ENCODE data around the gene DEK. TPM values are rescaled to one million over a fixed set of nuclear protein-coding genes. Genes with fewer than 3 reads are reported as not detected.
A peak's percentile ranks its signal among the peaks of the same experiment; 100 is the strongest.

Gene DEK
- total and polyA plus RNA-seq, 2 of the 13 experiments (the other 11 are each of a cell fraction or from before 2014, with no cell fraction given), result 53.2 to 276 TPM

GRCh38 chr6:18189196-18189595 is 75.1 kb downstream of the DEK start:
- FAIRE-seq, result no peak
- 97% methylated on average over 2 of the region's 2 CpGs for whole genome bisulfite sequencing (ENCODE audit: low lambda C conversion rate)
- intact Hi-C loops (cut with micrococcal nuclease; ENCODE audit: unreplicated experiment), result no loop called here

DNA sequence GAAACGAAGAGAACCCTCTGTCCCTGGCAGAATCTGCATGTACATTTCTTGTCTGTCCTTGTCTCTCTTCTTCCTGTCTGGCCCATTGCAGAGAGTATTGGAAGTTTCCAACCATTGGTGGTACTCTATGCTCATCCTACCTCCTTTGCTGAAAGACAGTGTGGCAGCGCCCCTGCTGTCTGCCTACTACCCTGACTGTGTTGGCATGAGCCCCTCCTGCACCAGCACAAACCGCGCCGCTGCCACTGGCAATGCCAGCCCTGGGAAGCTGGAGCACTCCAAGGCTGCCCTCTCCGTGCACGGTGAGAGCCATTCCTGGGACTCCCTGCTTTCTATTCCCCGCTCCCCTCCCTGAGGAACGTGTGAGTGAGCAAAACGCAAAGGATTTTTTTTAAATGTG is 76.6 kb downstream of the DEK start:
- Histone ChIP-seq H3K4me2 (ENCODE audit: low read depth, low read length) (no peak overlapping the region), H3K9me3 (ENCODE audit: low read length) (no peaks in the 10 kb centered on the region), H3K4me1 (ENCODE audit: insufficient read depth, low read length) (no peaks in the 10 kb centered on the region), H3K36me3 (replicated peaks in 1 of 2; ENCODE audit: control insufficient read depth in 1 of 2, insufficient read depth in 2 of 2, low read length in 2 of 2) (peaks cover 0 to 4% of the 10 kb centered on the region in 2 experiments; a peak in 1 of 5 replicates), H3K79me2 (ENCODE audit: insufficient read depth, low read length) (no peaks in the 10 kb centered on the region), H3K27me3 (ENCODE audit: control insufficient read depth in 1 of 2, insufficient read depth in 2 of 2, low read length in 2 of 2) (no peaks in the 10 kb centered on the region), H3K9ac (ENCODE audit: insufficient read depth, low read depth, low read length) (no peak overlapping the region), H3K27ac (ENCODE audit: extremely low read length, insufficient read depth, low read length) (no peak overlapping the region), H2AFZ (ENCODE audit: low read length) (no peak overlapping the region), H3K4me3 (replicated peaks in 1 of 3; ENCODE audit: insufficient read depth in 1 of 3, low read depth in 2 of 3, low read length in 3 of 3) (no peak overlapping the region), H4K20me1 (ENCODE audit: insufficient read depth, low read length) (no peaks in the 10 kb centered on the region)
- POLR2A ChIA-PET, result no interaction called here
- intact Hi-C loops (cut with micrococcal nuclease; ENCODE audit: unreplicated experiment), result no loop called here
- 96% methylated on average over 10 of the region's 10 CpGs for WGBS (ENCODE audit: low lambda C conversion rate)
- in situ Hi-C loops (cut with HindIII; ENCODE audit: extremely low pct_ligation_motif_present, low pct_unique_long_range_greater_than_20kb), result no loop called here
- no peak for FAIRE-seq
- CTCF ChIA-PET (ENCODE audit: low intra/inter-chr PET ratio, low total read pairs), result no interaction called here
- DNase-seq (ENCODE audit: low spot score), result no peak
- BruUV-seq (replicated peaks), result no TSS peak
- ATAC-seq, result no peak
- TF ChIP-seq, protein P1, sequence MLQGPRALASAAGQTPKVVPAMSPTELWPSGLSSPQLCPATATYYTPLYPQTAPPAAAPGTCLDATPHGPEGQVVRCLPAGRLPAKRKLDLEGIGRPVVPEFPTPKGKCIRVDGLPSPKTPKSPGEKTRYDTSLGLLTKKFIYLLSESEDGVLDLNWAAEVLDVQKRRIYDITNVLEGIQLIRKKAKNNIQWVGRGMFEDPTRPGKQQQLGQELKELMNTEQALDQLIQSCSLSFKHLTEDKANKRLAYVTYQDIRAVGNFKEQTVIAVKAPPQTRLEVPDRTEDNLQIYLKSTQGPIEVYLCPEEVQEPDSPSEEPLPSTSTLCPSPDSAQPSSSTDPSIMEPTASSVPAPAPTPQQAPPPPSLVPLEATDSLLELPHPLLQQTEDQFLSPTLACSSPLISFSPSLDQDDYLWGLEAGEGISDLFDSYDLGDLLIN (CRISPR knock-in tag; IDR thresholded peaks at IDR 0.05; ENCODE audit: borderline replicate concordance), result no peak
- TF ChIP-seq POGK (CRISPR knock-in tag; conservative IDR thresholded peaks at IDR 0.05) (no peak), CREM (IDR thresholded peaks at IDR 0.05) (no peak), CREM (CRISPR knock-in tag; IDR thresholded peaks at IDR 0.05) (no peak), POLR2AphosphoS2 (IDR thresholded peaks at IDR 0.05; ENCODE audit: low read depth, low read length) (no peak), ZNF446 (CRISPR knock-in tag; IDR thresholded peaks at IDR 0.05) (no peak), BRD4 (CRISPR knock-in tag; IDR thresholded peaks at IDR 0.05) (no peak), ZSCAN20 (CRISPR knock-in tag; IDR thresholded peaks at IDR 0.05; ENCODE audit: borderline replicate concordance) (no peak), YEATS2 (CRISPR knock-in tag; IDR thresholded peaks at IDR 0.05; ENCODE audit: borderline replicate concordance) (no peak), PBX2 (CRISPR knock-in tag; IDR thresholded peaks at IDR 0.05) (no peak)
- TF ChIP-seq, protein P2, sequence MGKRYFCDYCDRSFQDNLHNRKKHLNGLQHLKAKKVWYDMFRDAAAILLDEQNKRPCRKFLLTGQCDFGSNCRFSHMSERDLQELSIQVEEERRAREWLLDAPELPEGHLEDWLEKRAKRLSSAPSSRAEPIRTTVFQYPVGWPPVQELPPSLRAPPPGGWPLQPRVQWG (CRISPR knock-in tag; IDR thresholded peaks at IDR 0.05; ENCODE audit: borderline replicate concordance, low read depth), result no peak

More at GRCh38 chr6:18189196-18189595, 75.1 kb downstream of the DEK start:
- no peak overlapping the region for H3K9ac ChIP-seq (ENCODE audit: insufficient read depth, low read depth, low read length)
- peaks cover 0 to 4% of the 10 kb centered on the region in 2 experiments; a peak in 1 of 5 replicates for H3K36me3 ChIP-seq (replicated peaks in 1 of 2; ENCODE audit: control insufficient read depth in 1 of 2, insufficient read depth in 2 of 2, low read length in 2 of 2)
- H4K20me1 ChIP-seq (ENCODE audit: insufficient read depth, low read length), result no peaks in the 10 kb centered on the region
- no peak overlapping the region for H3K27ac ChIP-seq (ENCODE audit: extremely low read length, insufficient read depth, low read length)
- ChIA-PET POLR2A (no interaction called here), CTCF (ENCODE audit: low intra/inter-chr PET ratio, low total read pairs) (no interaction called here)
- BruUV-seq (replicated peaks), result no TSS peak
- in situ Hi-C loops (cut with HindIII; ENCODE audit: extremely low pct_ligation_motif_present, low pct_unique_long_range_greater_than_20kb), result no loop called here
- no peak overlapping the region for H2AFZ ChIP-seq (ENCODE audit: low read length)
- TF ChIP-seq ZNF549 (CRISPR knock-in tag; IDR thresholded peaks at IDR 0.05), result no peak
- no peak for TF ChIP-seq RBM39 (IDR thresholded peaks at IDR 0.05; ENCODE audit: low read depth, low read length, poor library complexity, severe bottlenecking)
- peak; percentile 24; the same call in 1 of the 2 replicates for TF ChIP-seq FOXP1 (IDR thresholded peaks at IDR 0.05)
- TF ChIP-seq FOXP1 (CRISPR knock-in tag; IDR thresholded peaks at IDR 0.05), result no peak
- no peaks in the 10 kb centered on the region for H3K27me3 ChIP-seq (ENCODE audit: control insufficient read depth in 1 of 2, insufficient read depth in 2 of 2, low read length in 2 of 2)
- no peaks in the 10 kb centered on the region for H3K9me3 ChIP-seq (ENCODE audit: low read length)
- H3K4me1 ChIP-seq (ENCODE audit: insufficient read depth, low read length), result no peaks in the 10 kb centered on the region
- no peak overlapping the region for H3K4me3 ChIP-seq (replicated peaks in 1 of 3; ENCODE audit: insufficient read depth in 1 of 3, low read depth in 2 of 3, low read length in 3 of 3)
- H3K79me2 ChIP-seq (ENCODE audit: insufficient read depth, low read length), result no peaks in the 10 kb centered on the region
- no peak overlapping the region for H3K4me2 ChIP-seq (ENCODE audit: low read depth, low read length)
- DNase-seq (ENCODE audit: low spot score) (no peak), ATAC-seq (no peak)
